Measurements from ENCODE around the gene RABL6.

DNA sequence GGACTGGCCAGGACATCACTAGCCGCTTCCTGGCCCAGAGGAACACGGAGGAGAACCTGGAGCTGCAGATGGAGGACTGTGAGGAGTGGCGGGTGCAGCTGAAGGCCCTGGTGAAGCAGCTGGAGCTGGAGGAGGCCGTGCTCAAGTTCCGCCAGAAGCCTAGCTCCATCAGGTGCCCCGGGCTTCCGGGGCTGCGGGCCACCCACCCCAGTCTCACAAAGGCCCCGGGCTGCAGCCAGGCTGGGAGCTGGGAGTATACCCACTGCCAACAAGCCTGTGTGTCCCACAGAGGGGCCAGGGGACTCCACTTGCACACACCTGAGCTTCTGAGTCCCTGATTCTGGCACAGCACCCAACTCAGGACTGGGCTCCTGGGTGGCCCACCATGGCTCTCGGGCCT, 1.7 kb upstream of the RABL6 start:
- no peak for TF ChIP-seq POLR2A (IDR thresholded peaks at IDR 0.05)
- no peak for TF ChIP-seq CTCF (IDR thresholded peaks at IDR 0.05)

Measured in uterus (tissue), 2 donors.